HTR-8/SVneo (cell line): Measurements from ENCODE around the gene ZBTB9.
A peak's percentile ranks its signal among the peaks of the same experiment; 100 is the strongest.

Experiments used
- DNase-seq: peaks from one replicate; pipeline ENCODE4 v3.0.0; 2011; ENCODE audit warnings: low spot score, mixed read lengths; ENCODE audit not compliant: insufficient read length
- FAIRE-seq: peaks from 2 replicates; lab custom pipeline; 2011; peaks lifted over from hg19 to GRCh38; lab: Jason Lieb, UNC

ZBTB9 gene

DNA sequence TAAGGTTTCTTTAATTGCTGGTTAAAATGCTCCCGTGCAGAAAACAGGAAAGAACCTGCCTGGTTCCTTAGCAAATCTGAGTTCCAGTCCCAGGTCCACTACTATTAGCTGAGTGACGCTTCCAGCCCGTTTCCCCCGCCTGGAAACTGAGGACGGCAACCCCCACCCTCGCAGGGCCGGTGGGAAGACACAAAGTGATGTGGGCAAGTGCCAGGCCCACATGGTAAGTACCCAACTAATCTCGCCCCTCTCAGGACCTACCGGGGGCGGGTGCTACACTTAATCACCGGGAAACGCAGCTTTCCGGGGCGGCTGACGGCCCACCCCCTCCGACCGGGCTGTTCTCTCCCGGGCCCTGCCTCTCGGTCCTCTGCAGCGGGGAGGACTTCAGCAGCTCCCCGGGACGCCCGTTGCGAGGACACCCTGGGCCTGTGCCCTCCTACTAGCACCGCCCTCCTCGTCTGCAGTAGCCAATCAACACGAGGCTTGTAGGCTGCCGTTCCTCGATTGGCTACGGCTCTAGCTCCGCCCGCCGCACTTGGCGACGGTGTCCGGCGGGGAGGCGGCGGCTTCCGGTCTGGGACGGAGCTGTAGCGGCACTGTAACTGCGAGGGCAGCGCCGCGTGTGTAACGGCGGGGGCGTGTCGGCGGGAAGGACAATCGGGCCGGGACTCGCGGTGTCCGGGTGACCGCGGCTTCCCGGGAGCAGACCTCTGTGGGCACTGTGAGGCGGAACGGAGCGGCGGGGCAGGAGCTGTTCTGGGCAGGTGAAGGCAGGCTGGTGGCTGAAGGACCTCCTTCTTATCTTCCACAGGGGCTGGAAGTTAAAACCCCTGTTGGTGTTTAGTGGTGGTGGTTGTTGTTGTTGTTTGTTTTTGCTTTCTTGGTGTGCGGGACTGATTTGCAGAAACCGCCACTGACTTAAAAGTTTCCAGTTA lies at the start of gene ZBTB9:
TSS of gene ZBTB9 (plus strand) at position 568 of the 938 bp plus-strand sequence. CDS start 525 bp downstream, outside the sequence.
- peak; percentile 100 for FAIRE-seq
- peak; percentile 99 for DNase-seq

- FAIRE-seq = no peak
- DNase-seq = no peak
These were observed 49.5 kb upstream of the ZBTB9 start for GRCh38 chr6:33404884-33405283.

GRCh38 chr6:33405386-33405940 lies 48.9 kb upstream of the ZBTB9 start:
- DNase-seq (no peak), FAIRE-seq (no peak)

DNA sequence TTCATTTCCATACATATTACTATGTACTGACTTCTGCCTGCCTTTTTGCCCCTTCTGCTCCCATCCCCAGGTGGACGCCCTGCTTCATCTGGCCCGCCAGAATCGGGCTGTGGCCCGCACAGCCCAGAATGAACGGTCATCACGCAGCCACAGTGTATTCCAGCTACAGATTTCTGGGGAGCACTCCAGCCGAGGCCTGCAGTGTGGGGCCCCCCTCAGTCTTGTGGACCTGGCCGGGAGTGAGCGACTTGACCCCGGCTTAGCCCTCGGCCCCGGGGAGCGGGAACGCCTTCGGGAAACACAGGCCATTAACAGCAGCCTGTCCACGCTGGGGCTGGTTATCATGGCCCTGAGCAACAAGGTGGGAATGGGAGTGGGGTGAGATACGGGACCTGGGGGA lies 48.2 kb upstream of the ZBTB9 start:
- no peak for FAIRE-seq
- DNase-seq = no peak

GRCh38 chr6:33407132-33407718 lies 47.2 kb upstream of the ZBTB9 start:
- FAIRE-seq = no peak

GRCh38 chr6:33410050-33410710 lies 44.2 kb upstream of the ZBTB9 start:
- FAIRE-seq (peak; percentile 99), DNase-seq (peak; percentile 96)

More at GRCh38 chr6:33407132-33407718, 47.2 kb upstream of the ZBTB9 start:
- no peak for DNase-seq

DNA sequence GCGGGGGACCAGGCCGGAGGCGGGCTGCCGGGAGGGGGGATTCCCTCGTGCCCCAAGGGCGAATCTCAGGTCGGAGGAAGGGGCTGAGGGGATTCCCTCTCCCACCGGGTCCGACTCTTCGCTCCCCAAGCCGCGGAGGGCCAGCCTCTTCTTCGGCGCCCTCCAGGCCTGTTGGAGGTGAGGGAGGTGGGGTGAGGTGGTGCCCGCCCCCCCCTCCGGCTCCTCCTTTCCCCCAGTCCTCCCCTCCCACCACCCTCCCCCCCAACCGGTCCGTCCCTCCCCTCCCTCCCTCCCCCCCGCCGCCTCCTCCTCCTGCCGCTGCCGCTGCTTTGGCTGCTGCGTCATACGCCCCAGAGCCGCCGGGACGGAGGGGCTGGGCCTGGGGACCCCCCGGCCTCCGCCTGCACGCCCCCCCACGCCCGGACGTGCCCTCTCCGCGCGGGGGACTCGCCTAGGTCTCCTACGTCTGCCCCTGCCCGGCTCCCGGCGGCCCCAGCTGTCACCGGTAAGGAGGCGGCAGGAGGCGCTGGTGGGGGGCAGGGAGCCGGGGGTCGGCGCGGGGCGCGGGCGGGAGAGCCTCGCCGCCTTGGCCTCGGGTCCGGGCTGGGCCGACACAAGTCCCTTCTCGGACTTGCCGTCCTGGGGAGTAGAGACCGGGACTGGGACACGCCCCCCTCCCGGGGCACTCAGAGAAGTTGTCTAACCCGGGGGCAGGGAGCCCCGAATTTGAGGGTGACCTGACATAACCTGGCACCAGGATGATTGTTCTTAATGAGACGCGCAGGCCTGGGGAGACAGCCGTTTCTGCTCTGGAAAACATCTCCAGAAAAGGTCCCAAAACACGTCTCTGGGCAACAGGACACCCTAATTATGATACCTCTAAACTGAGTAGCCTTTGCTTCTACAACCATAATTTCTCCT lies 43.4 kb upstream of the ZBTB9 start, which contains the start of gene PHF1:
TSS of gene PHF1 (plus strand) at position 304 of the 921 bp plus-strand sequence. CDS start 1,250 bp downstream, outside the sequence.
- FAIRE-seq (peak; percentile 33), DNase-seq (peak; percentile 70)

DNA sequence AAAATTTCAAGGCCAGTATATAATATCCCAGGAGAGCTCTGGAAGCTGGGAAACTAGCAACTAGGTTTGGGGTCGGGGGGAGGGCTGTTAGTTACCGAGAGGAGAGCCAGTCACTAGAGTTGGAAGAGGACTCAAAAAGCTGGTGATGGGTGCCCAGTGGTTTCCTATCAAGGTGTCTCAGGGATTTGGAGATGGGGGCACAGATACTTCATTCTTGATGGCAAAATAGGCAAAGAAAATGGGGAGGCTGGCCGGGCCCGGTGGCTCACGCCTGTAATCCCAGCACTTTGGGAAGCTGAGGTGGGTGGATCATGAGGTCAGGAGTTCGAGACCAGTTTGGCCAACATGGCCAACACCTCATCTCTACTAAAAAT lies 42.8 kb upstream of the ZBTB9 start:
- no peak for FAIRE-seq
- no peak for DNase-seq

GRCh38 chr6:33412140-33413009 lies 42.0 kb upstream of the ZBTB9 start:
- FAIRE-seq = no peak
- no peak for DNase-seq

GRCh38 chr6:33413241-33414120 lies 40.9 kb upstream of the ZBTB9 start:
- no peak for FAIRE-seq
- DNase-seq = no peak

DNA sequence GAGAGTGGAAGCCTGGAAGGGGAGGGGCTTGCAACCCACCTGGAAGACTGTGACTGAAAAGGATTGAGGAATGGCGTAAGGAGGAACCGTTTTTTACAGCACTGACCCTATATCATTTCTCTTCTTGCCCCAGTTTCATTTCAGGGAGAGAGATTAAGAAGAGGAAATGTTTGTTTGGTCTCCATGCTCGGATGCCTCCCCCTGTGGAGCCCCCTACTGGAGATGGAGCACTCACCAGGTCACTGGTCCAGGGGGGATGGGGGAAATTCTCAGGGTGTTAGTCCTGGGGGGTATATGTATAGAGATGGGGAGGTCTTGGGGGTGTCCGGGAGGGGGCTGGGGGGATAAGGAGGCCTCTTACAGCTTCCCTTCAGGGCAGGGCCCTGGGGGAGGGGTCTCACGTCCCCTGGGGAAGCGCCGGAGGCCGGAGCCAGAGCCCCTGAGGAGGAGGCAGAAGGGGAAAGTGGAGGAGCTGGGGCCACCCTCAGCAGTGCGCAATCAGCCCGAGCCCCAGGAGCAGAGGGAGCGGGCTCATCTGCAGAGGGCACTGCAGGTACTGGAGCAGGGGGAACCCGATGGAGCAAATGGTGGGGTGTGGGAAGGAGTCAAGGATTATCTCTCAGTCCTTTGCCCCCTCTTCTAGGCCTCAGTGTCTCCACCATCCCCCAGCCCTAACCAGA lies 39.6 kb upstream of the ZBTB9 start:
- DNase-seq = no peak
- FAIRE-seq = no peak

GRCh38 chr6:33415831-33416230 lies 38.5 kb upstream of the ZBTB9 start:
- DNase-seq (no peak), FAIRE-seq (no peak)

DNA sequence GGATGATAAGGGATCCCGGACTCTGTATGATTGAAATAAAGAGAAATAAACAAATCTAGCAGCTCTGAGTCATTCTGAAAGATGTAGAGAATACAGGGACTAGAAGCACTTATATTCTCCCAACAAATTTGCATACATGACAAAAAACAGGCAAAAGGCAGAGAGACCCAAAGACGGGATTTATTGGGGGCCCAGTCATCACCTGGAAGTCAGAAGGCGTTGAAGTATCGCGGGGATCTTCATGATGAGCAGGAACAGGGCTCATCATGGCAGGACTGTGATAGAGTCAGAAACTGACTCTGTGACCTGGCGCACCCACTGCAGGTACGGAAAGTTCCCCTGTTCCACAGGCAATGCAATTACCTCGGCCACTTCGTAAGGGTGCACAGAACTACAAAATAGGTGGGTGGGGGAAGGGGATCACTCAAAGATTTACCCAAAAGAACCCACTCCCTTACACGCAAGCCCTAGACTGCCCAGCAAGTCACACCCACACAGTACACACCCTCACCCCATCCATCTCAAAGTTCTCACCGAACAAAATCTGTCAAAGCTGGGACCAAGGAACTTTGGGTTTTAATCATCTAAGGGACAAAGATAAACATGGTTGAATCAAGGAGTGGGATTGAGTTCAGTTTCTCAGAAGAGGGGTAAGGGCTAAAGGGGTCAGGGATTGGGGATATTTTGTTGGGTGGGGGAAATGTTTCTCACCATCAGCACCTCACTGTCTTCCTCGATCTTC lies 37.8 kb upstream of the ZBTB9 start:
- FAIRE-seq = no peak
- no peak for DNase-seq

GRCh38 chr6:33417128-33417902 lies 37.1 kb upstream of the ZBTB9 start:
- FAIRE-seq (no peak), DNase-seq (no peak)

DNA sequence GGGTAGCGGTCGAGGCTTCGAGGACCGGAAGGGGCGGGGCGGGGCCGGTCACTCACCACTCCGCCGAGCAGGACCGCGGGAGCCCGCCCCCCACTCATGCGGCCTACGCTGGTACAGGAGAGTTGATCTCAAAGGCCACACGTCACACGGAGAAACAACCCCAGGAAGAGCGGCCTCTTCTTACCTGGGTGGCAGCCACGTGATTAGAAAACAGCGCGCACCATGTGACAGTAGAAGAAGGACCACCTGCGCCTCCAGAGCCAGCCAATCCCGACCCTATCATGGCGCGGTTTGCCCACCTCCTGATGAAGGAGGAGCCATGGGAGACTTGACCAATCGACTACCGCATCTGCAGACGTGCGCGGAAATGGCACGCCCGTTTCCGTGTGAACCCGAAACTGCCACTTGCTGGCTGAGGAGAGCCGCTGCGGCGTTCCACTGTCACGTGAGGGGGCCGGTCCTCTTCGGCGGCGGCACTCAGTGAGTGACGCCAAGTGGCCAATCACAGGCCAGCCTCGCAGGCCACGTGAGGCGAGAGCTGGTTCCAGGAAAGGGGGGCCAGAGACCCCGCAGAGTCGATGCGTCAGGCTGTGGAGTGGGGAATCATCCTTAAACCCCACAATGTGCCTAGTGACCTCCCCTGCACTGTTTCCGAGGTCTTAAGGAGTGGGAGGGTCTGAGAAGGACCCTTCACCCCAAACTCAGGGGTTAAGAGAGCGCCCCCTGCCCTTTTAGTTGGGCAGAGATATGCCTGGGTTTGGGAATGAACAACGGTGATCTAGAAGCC lies 36.3 kb upstream of the ZBTB9 start, which contains the start of gene CUTA:
TSS of gene CUTA (minus strand) at position 205 of the 787 bp plus-strand sequence. CDS start at position 98, 107 bp downstream.
- peak; percentile 97 for DNase-seq
- peak; percentile 99 for FAIRE-seq
